Stimulated activated CD4-positive, alpha-beta T cell treated with anti-CD3 and anti-CD28 coated beads, Interleukin-1b, Interleukin-23, amount 100 ng/mL, for 24 hours (primary cell): ENCODE data around the gene TRIO.

Experiments used
- DNase-seq, 4 experiments: peaks; one replicate each; pipeline ENCODE4 v3.0.0-alpha.2; 2020; ENCODE audit warnings: low read depth in 4 of 4, low spot score in 1 of 4

Gene TRIO

GRCh38 chr5:14263699-14264098 lies 120.6 kb downstream of the TRIO start:
- no peak for DNase-seq

GRCh38 chr5:14264605-14265316 lies 121.6 kb downstream of the TRIO start:
- DNase-seq = peak; percentile 4 to 61 (median 54)

DNA sequence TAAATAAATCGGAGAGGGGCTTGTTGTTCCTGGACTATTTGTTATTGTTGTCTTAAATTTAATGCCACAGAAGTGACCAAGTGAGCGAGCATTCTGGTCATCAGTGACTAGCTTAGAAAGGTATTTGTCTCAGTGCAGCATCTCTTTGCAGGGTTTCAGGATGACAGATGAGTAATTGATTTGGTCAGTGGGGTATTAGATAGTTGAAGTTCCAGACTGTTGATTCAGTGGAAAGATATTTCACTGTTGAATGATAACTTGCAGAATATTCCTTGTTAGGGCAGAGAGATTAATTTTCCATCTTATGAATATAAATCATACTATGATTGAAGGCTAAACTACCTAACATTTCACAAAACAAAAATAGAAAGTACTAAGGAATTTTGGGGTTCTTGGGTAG lies 122.4 kb downstream of the TRIO start:
- no peak for DNase-seq

DNA sequence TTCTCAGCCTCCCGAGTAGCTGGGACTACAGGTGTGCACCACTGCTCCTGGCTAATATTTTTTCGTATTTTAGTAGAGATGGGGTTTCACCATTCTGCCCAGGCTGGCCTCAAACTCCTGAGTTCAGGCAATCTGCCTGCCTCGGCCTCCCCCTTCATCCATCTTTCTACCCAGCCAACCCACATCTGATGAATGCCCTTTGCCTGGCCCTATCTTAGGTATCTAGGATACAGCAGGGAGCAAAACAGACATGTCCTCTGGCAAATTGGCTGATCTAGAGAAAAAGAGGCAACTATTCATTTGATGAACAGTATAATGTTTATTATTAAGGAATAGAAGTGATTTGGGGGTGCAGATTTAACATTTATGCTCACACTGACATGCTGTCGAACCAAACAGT lies 123.0 kb downstream of the TRIO start:
- DNase-seq = no peak

DNA sequence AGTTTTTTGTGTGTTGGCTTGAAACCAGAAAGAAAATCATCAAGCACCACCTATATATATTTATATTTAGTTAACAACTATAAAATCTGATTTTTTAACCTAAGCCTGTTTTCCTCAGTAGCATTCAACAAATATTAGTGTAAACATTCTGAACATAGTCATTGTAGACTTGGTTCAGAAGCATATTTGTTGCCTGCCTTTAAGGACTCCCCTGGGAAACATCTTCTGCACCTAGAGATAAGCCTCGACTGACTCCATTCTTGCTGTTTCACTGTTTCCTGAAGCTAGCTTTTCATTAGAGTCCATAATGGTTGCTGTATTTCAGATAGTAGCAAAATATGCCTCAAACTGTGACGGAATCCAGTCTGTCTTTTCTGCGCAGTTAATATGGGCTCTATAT lies 123.5 kb downstream of the TRIO start:
- DNase-seq = no peak

- DNase-seq = no peak
Observed at GRCh38 chr5:14267166-14267838, 124.2 kb downstream of the TRIO start.

DNA sequence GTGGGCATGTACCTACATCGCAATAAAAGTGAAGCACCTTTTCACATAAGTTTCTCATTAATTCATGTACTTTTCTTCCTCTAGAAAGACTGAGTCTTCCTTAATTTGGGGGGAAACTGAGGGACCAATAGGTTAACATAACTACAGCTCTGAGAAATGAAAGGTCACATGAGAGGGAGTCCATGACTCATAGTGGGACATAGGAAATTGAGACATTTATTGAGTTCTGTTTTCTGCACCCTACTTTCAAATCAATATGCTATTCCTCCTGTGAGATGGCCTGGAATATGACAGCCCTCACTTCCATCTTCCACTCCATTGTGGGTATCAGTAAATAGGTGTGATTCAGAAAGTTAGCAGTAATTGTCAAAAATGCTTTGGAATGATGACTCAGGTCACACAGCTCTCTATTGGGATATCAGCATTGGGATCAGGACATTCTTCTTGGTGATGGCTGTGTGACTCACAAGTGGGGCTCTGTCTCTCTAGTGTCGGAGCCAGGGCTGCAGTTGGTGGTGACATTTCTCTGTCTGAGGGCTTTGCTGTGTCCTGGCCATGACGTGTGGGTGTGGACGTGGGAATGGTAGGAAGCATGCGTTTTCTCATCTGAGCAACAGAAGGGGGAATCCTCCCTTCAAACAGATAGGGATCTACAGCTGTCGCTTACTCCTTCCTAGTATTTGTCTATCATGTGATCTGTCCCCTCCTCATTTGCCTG lies 125.0 kb downstream of the TRIO start:
- no peak for DNase-seq

DNA sequence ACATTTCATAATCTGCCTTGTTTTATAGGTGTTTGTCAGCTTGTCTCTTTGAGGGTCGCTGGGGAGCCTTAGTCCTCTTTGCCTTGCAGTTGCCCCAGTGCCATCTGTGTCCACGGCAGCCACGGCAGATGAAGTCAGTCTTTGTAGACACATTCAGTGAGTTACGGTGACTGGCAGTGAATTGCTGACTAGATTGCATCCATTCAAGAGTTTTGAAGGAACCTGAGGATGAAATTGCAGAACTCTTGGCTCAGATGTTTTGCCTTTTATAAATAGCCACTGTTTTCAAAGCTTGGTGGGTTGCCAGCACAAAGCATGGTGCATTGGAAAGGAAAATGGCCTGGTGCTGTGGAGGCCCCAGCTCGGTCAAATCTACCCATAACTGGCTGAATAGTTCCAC lies 125.6 kb downstream of the TRIO start:
- DNase-seq = no peak

DNA sequence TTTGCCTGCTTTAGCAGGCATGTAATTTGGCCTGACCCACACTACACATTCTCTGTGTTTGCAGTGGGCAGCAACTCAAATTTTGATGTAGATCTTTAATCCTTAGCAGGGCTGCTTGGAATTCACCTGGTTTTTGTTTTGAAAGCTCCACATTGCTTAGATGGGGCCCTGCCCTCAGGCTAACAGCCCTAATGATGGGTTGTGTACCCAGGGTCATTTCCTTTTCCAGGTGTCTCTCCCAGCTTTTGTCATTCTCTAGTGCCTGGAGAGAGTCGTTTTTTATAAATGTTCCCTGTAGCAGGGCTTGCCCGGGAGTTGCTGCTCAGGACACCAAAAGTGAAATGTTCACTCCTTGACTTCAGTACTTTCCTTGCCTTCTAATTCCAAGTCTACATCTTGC lies 126.3 kb downstream of the TRIO start:
- DNase-seq = no peak

DNA sequence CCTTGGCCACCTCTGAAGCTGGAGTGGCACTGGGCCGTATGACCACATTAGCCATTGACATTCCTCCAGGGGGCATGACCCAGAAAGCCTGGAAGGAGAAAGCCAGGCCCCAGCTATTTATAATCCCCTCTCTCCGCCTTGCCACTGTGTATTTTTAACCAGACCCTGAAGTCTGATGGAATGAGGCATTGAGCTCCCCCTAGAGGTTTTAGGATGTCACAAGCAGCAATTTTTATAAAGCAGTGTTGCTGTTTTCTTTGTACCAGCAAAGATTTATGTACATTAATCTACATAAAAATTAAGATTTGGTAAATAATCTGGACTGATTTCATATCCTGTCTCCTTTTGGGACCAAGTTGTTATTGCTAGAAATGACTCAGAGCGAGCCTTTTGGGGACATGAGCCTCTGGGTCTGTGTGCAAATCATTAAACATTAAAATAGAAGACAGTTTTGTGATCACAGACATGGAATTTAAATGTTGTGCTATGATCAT lies 127.1 kb downstream of the TRIO start:
- DNase-seq = no peak

GRCh38 chr5:14272548-14273205 lies 129.5 kb downstream of the TRIO start:
- no peak for DNase-seq

DNA sequence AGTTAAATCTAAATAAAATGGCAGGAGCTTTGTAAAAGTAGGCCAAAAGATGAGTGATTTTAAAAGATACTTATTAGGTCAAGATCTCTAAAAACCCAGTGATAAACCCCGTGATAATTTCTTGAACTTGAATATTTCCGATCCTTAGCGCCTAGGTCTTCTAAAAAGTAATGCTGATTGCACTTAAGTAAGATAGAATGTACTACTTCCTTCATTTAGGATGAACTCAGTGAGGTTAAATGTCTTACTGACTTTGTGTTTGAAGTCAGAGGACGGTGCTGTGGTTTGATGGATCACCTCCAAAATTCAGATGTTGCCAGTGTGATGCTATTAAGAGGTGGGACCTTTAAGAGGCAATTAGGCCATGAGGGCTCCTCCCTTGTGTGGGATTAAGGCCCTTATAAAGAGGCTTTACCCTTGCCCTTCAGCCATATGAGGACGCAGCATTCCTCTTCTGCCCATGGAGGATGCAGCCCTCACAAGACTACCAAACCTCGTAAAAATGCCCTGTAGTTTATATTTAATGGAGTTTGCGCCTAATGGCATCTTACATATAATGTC lies 130.1 kb downstream of the TRIO start:
- no peak for DNase-seq

DNA sequence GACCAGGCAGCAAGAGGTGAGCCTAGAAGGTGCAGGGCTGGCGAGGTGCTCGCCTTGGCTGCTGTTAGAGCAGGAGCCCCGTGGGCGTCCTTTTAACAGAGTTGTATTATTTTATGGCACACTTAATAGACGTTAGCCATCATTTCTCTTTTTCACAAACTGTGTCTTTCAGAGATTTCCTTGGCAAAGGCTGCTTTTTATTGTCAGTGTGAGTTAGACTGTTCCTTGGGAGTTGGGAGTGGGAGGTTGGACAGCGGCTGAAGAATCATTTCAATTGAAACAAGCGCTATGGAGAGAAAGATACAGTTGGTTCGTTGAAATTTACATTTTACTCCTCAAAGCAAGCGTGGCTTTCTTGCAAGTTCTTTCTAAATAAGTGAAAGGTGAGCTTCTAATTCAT lies 133.2 kb downstream of the TRIO start:
- no peak for DNase-seq

DNA sequence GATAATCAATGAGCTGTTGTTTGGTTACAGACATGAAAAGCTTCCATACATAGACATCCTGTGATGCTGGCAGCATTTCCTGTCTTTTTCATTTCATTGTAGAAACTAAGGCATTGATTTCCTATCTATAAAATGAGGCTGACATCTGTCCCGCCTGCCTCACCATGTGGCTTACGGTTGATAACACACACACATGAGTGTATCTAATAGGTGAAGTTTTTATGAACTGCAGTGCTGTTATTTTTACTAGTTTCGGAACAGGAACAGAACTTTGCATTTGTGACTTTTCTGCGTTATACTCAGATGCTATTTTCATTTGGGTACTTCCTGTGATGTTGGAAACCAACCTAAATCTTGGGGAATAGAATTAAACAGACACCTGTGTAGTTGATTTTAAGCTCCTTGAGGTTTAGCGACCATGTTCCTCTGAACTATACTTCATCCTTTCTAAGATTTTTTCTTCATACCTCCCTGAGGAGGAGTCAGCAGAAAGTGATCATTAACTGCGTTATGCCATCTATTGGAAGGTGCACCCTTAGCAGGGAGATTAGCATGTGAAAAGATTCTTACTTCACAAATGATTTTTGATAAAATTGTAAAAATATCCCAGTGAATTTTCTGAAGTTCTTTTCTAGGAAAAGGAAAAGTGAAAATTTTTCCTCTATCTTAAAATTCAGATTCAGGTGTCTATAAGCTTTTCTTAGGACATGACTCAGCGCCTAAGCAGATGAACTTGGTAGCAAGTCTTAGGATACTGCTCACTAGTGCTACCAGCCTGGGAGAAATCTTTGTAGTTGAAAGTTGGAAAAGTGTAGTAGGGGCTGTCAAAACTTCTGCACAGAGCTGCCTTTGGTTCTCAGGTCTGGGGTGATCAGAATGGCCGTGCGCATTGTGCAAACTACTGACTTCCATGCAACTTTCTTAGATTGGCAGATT lies 134.5 kb downstream of the TRIO start:
- no peak for DNase-seq

GRCh38 chr5:14280294-14280854 lies 137.2 kb downstream of the TRIO start:
- no peak for DNase-seq

- DNase-seq = no peak
Observed at GRCh38 chr5:14281746-14282181, 138.6 kb downstream of the TRIO start.

DNA sequence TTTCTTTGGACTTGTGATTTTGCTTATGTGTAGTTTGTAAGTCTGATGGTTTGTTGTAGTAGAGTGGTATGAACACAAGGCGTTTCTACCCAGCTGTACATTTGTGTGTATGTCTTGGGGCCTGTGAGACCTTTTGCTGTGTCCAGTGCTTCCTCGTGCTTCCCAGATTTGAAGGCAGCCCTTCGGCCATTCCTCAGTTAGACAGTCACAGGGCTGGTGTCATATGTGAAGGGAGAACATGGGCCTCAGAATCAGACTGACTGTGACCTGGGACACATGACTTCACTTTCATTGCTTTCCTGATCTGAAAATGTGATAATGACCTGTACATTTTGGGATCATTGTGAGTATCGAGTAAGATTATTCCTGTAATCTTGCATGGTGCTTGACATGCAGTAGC lies 140.0 kb downstream of the TRIO start:
- no peak for DNase-seq

DNA sequence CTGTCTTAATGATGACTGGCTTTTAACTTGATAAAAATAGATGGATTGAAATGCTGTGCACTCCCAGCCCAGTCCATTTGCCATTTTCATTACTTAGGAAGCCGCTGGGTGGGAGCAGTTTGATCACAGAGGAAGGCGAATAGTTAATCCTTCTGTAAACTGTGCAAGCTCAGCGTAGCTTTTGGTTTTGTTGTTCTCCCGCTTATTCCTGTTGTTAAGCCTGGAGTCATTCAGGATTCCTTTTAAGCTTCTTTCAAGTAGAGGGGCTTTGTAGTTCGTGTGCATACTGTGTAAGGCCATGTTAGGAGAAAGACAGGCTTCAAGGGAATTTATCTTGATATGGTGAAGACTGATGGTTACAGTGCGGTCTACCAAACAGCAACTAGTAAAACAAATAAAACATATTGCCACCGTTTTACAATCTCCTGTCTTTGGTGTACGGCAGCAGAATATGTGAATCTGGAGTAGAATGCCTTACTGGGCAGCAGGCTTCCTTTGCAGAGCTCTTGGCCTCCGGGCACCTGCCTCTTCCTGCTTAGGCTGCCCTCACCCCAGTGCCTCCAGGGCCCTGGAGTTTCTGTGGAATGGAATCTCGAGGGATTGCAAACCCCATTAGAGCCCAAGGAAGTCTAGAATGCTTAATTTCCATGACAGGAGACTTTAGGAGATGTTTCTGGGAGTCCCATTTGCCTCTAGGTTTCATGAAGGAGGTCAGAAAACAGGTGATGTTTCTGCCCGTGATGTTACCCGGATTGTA lies 141.4 kb downstream of the TRIO start:
- no peak for DNase-seq

DNA sequence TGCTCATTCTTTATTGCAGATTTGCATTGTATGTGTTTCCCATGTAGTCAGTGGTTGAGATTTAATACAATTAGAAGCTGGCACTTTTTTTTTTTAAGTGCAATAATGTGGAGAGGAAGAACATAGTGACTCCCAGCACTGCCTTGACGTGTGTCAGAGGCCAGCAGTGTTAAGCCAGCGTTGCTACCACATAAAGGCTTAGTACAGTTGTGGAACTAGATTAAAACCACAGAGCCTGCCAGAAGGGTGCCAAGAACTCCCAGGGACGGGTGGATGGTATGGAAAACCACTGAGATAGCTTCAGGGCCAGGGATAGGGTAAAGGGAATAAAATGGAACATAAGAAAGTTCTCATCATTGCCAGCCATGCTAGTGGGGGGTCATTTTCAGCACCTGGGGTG lies 142.9 kb downstream of the TRIO start:
- DNase-seq = no peak
